ENCODE results near the gene CCNA1.

DNA sequence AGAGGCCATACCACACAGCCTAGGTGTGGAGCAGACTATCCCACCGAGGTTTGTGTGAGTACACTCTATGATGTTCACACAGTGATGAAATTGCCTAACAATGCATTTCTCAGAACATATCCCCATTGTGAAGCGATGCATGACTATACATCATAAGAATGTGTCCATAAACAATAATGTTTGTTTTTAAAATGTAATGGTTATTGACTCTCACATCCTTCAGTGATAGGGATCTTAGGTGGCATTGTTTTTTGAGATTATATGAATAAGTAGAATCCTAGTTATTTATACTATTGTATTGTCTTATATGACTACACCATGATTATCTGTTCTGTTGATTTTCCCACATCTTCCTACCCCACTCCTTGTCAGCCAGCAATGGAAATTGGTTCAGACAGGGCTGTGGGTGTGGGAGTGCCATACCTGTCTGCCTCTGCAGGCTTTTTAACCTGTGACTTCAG lies 13.6 kb downstream of the CCNA1 start:
- TF ChIP-seq, protein P1, sequence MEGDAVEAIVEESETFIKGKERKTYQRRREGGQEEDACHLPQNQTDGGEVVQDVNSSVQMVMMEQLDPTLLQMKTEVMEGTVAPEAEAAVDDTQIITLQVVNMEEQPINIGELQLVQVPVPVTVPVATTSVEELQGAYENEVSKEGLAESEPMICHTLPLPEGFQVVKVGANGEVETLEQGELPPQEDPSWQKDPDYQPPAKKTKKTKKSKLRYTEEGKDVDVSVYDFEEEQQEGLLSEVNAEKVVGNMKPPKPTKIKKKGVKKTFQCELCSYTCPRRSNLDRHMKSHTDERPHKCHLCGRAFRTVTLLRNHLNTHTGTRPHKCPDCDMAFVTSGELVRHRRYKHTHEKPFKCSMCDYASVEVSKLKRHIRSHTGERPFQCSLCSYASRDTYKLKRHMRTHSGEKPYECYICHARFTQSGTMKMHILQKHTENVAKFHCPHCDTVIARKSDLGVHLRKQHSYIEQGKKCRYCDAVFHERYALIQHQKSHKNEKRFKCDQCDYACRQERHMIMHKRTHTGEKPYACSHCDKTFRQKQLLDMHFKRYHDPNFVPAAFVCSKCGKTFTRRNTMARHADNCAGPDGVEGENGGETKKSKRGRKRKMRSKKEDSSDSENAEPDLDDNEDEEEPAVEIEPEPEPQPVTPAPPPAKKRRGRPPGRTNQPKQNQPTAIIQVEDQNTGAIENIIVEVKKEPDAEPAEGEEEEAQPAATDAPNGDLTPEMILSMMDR (conservative IDR thresholded peaks at IDR 0.05; ENCODE audit: low read length): no peak
- TF ChIP-seq EZH2phosphoT487 (IDR thresholded peaks at IDR 0.05; ENCODE audit: borderline replicate concordance): no peak
